Activated T-cell treated with anti-CD3 and anti-CD28 coated beads for 48 hours (primary cell): Measurements from ENCODE around the gene MVD.
A peak's percentile ranks its signal among the peaks of the same experiment; 100 is the strongest.

Experiments
- DNase-seq: peaks from one replicate; pipeline ENCODE4 v3.0.0-alpha.2; 2020; ENCODE audit warnings: low read depth

MVD gene

DNA sequence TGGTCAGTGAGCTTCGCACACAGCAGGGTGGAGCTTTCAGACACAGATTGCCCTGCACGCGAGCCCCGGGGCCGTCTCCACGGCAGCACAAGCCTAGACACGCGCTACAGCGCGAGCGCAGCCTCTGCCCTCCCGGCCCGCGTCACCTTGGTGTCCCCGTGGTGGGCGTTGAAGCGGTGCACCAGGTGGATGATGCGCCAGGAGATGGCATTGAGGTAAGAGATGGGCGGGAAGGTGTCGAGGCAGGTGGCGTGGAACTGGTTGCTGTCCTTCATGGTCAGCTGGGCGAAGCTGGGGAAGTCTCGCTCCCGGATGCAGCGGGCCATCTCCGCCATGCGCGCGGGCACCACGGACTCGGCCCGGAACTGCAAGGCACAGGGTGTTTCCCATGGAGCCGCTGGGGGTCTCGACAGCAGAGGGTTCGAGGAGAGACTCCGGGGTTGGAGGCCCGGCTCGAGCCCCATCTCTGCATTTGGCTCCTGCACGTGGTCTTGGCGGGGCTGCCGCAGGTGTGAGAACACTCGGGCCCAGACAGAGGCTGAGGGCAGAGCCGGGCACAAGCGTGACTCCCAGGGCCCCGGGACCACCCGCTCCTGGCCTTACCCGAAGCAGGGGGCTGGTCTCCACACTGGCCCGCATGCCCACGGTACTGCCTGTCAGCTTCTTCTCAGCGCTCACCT is 7.7 kb downstream of the MVD start:
- DNase-seq = no peak

DNA sequence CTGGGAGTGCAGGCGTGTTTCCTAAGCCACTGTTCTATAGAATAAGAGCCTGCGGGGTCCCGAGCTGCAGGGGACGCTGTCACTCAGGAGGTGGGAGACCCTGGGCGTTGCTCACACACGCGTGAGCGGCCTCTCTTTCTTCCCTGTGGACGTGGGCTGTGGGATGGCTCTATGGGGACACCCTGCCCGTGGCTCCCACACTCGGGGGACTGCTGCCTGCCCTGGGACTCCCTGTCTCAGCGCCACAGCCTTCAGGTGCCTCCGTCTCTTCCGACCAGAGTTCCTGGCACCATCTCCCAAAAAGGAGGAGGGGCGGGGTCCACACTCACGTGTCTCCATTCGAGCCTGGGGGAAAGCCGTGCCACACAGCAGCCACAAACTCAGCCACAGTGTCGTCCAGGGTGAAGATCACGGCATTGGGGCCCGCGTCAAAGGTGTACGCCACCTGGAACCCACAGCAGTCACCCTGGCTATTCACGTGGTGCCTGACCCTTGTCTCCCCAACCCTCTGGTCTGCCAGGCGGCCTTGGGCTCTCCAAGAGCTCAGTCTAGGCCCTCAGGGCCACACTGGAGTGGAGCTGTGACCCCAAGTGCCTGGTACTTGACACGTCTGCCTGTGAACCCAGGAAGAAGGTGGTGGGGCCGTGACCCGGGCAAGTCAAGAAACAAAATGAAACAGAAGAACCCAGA is 8.4 kb downstream of the MVD start:
- DNase-seq = no peak

DNA sequence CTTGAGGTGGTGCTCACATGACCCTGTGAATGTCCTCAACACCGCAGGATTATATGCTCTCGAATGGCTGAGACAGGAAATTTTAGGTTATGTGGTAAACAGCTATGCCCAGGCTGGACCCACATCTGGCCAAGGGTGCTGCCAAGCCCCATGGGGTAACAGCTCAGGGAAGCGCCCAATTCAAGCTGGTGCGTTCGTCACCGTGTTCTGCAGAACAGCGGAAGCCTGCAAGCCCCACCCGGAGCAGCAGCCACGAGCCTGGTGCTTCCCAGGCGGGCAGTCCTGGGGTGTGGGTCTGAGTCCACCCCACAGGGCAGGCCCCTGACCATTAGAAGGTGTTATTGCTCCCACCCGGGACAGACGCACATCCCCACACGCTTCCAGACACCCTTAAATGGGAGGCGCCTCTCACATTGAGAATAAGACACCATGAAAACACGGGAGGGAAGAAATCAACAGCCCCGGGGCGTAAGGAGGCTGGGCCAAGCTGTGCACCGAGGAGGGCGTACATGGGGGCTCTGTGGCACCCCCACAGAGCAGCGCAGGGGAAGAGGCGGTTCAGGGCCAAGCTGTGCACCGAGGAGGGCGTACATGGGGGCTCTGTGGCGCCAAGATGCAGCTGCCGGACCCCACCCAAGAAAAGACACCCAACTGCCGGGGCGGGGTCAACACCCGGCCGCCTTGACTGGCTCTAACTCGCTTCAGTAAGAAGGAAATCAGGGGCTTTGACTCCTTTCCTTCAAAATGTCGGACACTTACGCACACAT is 9.1 kb downstream of the MVD start:
- DNase-seq = no peak

DNA sequence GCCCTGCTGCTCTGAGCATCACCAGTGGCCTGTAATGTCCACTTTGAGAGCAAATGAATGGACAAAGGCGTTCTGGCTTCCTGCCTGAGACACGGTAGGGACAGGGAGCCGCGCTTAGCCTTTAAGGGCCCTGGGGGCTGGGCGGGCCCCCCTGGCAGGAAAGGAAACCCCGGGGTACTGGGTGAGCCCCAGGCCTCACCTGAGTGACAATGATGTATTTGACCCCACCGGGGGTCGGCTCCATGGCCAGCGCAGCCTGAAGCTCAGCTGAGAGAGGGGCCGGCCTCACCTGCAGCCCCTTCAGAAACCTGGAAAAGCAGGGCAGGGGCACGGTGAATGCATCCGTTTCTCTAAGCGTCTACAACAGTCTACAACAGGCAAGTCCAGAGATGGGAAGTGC is 9.8 kb downstream of the MVD start:
- no peak for DNase-seq

DNA sequence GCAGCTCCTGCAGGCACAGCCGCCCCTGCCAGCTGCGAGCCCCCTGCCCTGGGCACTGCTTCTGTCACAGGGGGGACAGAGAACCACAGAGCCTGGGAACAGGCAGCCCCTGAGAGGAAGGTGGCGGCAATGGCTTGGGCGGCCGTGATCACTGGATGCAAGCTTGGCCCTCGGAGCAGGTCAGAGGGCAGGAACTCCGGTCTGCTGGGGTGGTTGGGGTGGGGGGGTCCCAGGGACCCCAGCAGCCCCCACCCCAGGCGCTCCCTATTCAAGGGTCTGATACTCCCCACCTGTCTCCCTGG is 10.2 kb downstream of the MVD start:
- DNase-seq = no peak

- no peak for DNase-seq
These were observed 10.7 kb downstream of the MVD start for GRCh38 chr16:88651989-88652761.

DNA sequence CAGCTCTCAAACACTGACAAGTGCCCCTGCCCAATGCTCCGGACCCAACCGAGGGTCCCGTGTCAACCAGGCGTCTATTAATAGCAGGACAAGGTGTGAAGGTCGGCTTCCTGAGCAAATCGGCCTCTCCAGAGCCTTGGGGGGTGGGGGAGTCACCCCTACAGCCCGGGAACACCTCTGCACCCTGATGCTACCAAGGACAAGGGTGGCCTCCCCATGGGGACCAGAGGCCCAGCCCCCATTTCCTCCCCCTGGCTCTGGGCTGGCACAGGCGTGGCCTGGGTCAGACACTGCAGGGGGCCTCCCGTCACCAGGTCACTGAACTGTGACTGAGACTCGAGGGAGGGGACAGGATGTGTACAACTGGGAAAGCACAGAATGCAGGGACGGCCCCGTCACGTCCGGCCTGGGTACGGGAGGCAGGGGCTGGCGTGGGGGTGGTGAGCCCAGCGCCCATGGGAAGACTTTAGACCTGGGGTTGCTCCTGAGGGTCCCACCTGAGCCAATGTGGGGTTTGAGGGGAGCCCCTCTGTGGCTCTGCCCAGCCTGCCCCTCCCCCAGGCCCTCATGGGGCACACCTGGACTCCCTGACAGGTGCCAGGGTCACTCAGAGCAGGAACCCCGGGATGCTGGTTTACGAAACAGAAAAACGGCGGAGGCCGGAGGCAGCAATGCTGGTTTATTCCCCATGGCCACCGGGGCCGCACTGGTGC is 11.5 kb downstream of the MVD start:
- peak; percentile 76 for DNase-seq

DNA sequence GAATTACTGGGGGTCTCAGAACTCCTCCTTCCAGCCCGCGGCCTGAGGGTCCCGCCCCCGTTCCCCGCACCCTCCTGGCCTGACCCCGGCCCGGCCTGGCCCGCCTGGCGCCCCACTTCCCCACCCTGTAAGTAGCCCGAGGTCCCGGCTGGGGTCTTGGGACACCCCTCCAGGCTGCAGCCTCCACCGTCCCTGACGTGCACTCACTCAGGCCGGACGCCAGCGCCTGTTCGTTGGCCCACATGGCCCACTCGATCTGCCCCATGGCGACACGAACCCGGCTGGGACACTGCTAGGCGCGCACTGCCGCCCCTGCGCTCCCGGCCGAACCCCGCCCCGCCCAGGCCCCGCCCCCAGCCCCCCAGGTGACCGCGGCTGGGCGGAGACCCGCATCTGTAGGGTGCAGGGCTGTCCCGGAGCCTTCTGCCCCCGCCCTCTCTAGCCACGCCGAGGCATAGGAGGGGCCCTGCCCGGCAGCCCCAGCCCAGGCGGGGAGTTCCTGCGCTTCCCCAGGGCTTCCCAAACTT is 12.1 kb downstream of the MVD start, which contains the start of gene CYBA:
TSS of gene CYBA (minus strand) at position 305 of the 527 bp plus-strand sequence. CDS start at position 265, 40 bp downstream.
- DNase-seq = peak; percentile 91

DNA sequence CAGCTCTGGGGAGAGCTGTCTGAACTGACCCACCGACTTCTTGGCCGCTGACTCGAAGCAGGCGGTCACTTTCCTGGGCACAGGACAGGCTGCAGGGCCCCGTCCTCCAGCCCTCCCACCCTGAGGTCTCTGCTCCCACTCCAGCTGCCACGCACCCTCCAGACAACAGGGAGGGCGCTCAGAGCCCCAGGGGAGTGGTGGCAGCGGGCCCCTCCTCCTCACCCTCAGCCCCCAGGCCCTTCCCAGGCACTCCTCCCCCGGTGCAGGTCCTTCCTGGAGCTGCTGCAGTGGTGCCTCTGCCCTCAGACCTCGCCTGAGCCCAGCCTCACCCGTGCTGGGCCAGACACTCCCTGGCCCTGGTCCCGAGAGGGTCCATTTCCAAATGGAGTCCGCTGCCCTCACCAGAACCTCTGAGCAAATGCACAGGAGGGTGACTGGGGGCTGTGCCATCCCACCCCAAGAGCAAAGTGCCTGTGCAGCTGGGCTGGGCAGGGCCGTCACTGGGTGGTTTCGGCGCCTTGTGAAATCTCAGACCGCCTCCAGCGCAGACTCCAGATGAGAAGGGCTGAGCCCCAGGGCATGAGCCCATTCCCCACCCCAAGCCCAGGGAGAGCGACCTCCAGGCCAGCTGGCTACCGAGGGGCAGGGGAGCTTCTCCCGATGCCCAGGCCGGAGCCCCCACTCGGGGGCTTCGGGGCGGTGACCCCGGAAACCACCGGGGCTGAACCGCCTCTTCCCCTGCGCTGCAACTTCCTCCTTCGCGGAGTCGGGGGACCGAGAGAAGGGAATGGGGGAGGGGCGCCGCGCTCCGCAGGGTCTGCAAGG is 12.8 kb downstream of the MVD start:
- no peak for DNase-seq

GRCh38 chr16:88649195-88649923 is 13.5 kb downstream of the MVD start:
- no peak for DNase-seq

- no peak for DNase-seq
These were observed 15.5 kb downstream of the MVD start for GRCh38 chr16:88647178-88648070.

- no peak for DNase-seq
These were observed 16.4 kb downstream of the MVD start for GRCh38 chr16:88646345-88647034.

- DNase-seq = no peak
These were observed 16.9 kb downstream of the MVD start for GRCh38 chr16:88645941-88646340.

GRCh38 chr16:88645455-88645854 is 17.4 kb downstream of the MVD start:
- DNase-seq = no peak

- no peak for DNase-seq
These were observed 19.3 kb downstream of the MVD start for GRCh38 chr16:88643644-88643932.

GRCh38 chr16:88642881-88643643 is 19.8 kb downstream of the MVD start:
- DNase-seq = no peak

DNA sequence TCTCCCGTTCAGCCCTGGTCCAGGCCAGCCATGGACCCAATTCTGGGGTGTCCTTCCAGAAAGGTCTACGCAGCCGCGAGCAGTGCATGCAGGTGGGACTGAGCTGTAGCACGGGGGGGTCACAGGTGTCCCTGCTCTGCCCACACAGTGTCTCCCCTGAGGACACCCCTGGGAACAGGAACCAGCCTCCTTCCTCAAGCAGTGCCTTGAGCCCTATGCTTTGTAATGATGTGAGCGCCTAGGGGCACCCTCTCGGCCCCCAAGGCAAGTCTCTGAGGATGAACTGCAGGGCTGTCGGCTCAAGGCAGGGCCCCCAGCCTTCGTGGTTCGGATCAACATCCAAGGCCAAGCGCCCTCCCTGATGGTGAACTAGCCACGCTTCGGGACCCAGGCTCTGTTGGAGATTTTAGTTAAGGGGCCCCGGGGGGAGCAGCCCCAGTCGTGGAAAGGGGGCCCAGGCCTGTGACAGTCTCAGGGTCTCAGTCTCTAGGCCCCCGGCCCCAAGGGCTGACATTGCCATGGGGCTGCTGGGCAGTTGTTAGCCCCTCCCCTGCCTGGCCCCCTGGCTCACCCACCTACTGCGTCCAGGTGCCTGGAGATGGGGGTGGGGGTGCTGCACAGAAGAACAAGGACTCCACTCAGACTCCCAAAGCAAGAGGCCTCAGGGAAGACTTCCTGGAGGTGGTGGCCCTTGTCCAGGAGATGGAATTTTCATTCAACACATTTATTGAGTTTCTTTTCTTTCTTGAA is 22.2 kb downstream of the MVD start:
- no peak for DNase-seq
